ENCODE measurements around the gene ANXA8L1.
"Not testable (repeated sequence)": the region's sequence is repeated elsewhere in the genome, so short reads cannot be mapped to it uniquely, and the experiment has no call there.

Gene ANXA8L1

GRCh38 chr10:46397767-46398166 is 22.2 kb downstream of the ANXA8L1 start:
- DNase-seq (ENCODE audit: low read depth): not testable (repeated sequence)

GRCh38 chr10:46398212-46398886 is 22.8 kb downstream of the ANXA8L1 start:
- DNase-seq (ENCODE audit: low read depth): peak; percentile 49

- DNase-seq (ENCODE audit: low read depth): not testable (repeated sequence)
Observed at GRCh38 chr10:46409556-46409955, 34.0 kb downstream of the ANXA8L1 start.

GRCh38 chr10:46411123-46411522 is 35.5 kb downstream of the ANXA8L1 start:
- not testable (repeated sequence) for DNase-seq (ENCODE audit: low read depth)

GRCh38 chr10:46412665-46413064 is 37.1 kb downstream of the ANXA8L1 start:
- not testable (repeated sequence) for DNase-seq (ENCODE audit: low read depth)

GRCh38 chr10:46415291-46415690 is 39.7 kb downstream of the ANXA8L1 start:
- not testable (repeated sequence) for DNase-seq (ENCODE audit: low read depth)

- DNase-seq (ENCODE audit: low read depth): not testable (repeated sequence)
Observed at GRCh38 chr10:46418283-46418682, 42.7 kb downstream of the ANXA8L1 start.

- DNase-seq (ENCODE audit: low read depth): not testable (repeated sequence)
Observed at GRCh38 chr10:46419570-46420379, 44.2 kb downstream of the ANXA8L1 start.

GRCh38 chr10:46423550-46423949 is 48.0 kb downstream of the ANXA8L1 start:
- DNase-seq (ENCODE audit: low read depth): not testable (repeated sequence)

- not testable (repeated sequence) for DNase-seq (ENCODE audit: low read depth)
Observed at GRCh38 chr10:46440942-46441341, 65.4 kb downstream of the ANXA8L1 start.

All from EH (cell line).